B cell (primary cell): Measurements from ENCODE around the gene CDK18. TPM values are rescaled to one million over a fixed set of nuclear protein-coding genes. Genes with fewer than 3 reads are reported as not detected.
A peak's percentile ranks its signal among the peaks of the same experiment; 100 is the strongest.

Experiments
- ATAC-seq: fragments of 200-7000 bp; cut with Tn5 transposase; one replicate; pipeline ENCODE4 v1.10.0; 2021; ENCODE audit warnings: low read depth, mild to moderate bottlenecking, moderate number of reproducible peaks, moderate library complexity
- CTCF ChIA-PET: fragments of 350-600 bp; sonication (Branson Sonifier 250); formaldehyde crosslinking; loops from one replicate; lab custom pipeline; 2021; ENCODE audit warnings: antibody characterized with exemption, inconsistent platforms; lab: Charles Lee
- POLR2A ChIA-PET: fragments of 350-600 bp; sonication (Branson Sonifier 250); formaldehyde crosslinking; loops from one replicate; lab custom pipeline; 2021; ENCODE audit warnings: antibody characterized with exemption; lab: Charles Lee
- DNase-seq: peaks from one replicate; pipeline ENCODE4 v3.0.0; 2013
- H2AFZ ChIP-seq: 2 replicates; pipeline ENCODE4 v1.6.1; 2012; ENCODE audit warnings: mild to moderate bottlenecking, low read depth, low read length; ENCODE audit not compliant: insufficient read depth, poor library complexity, severe bottlenecking
- H3K27ac ChIP-seq, 2 donors: 1 replicate in 1 of 2; 2 replicates in 1 of 2; pipeline ENCODE4 v1.5.1; 2012 to 2013; ENCODE audit warnings: low read length in 2 of 2, mild to moderate bottlenecking in 2 of 2, moderate library complexity in 1 of 2
- H3K27me3 ChIP-seq, 4 experiments: fragments of 200-600 bp in 1 of 4; sonication (generic) in 1 of 4; replicated peaks in 1 of 4; 1 replicate in 2 of 4; 2 replicates in 2 of 4; pipeline versions ENCODE4 v1.6.1 to v1.7.0; 2013 to 2016; ENCODE audit warnings: low read length in 3 of 4, mild to moderate bottlenecking in 2 of 4, mixed read lengths in 1 of 4, moderate library complexity in 1 of 4; ENCODE audit not compliant: insufficient read depth in 4 of 4, control insufficient read depth in 3 of 4; ENCODE audit errors: control extremely low read depth in 1 of 4
- H3K36me3 ChIP-seq, 2 experiments: replicated peaks in 1 of 2; 1 replicate in 1 of 2; 2 replicates in 1 of 2; pipeline versions ENCODE4 v1.6.1 to v1.7.1; 2013; ENCODE audit warnings: low read length in 1 of 2; ENCODE audit not compliant: insufficient read depth in 2 of 2, control insufficient read depth in 1 of 2; ENCODE audit errors: control extremely low read depth in 1 of 2, extremely low read depth in 1 of 2
- H3K4me1 ChIP-seq, 2 donors: fragments of 200-600 bp in 1 of 2; sonication (generic) in 1 of 2; 1 replicate in 1 of 2; 2 replicates in 1 of 2; pipeline versions ENCODE4 v1.5.1 to v1.6.1; 2013 to 2017; ENCODE audit warnings: low read length in 2 of 2; ENCODE audit not compliant: control insufficient read depth in 2 of 2, insufficient read depth in 2 of 2
- H3K4me2 ChIP-seq: replicated peaks from 2 replicates; pipeline ENCODE3; 2012; ENCODE audit warnings: mild to moderate bottlenecking, low read depth, low read length; ENCODE audit not compliant: poor library complexity, severe bottlenecking
- H3K4me3 ChIP-seq, 5 experiments: fragments of 200-600 bp in 1 of 5; sonication (generic) in 1 of 5; 1 replicate in 3 of 5; 2 replicates in 2 of 5; pipeline versions ENCODE4 v1.5.1 to v1.7.0; 2011 to 2016; ENCODE audit warnings: low read length in 4 of 5, mild to moderate bottlenecking in 4 of 5, low read depth in 2 of 5, control low read depth in 1 of 5, moderate library complexity in 1 of 5; ENCODE audit not compliant: insufficient read depth in 1 of 5; ENCODE audit errors: control extremely low read depth in 1 of 5, extremely low read depth in 1 of 5
- H3K79me2 ChIP-seq: fragments of 200-600 bp; sonication (generic); one replicate; pipeline ENCODE4 v1.6.0; 2016; ENCODE audit warnings: low read length; ENCODE audit not compliant: control insufficient read depth, insufficient read depth
- H3K9ac ChIP-seq: fragments of 200-600 bp; sonication (generic); 2 replicates; pipeline ENCODE4 v1.6.1; 2017; ENCODE audit warnings: mild to moderate bottlenecking, low read length, moderate library complexity
- H3K9me3 ChIP-seq, 3 donors: one replicate each; pipeline versions ENCODE4 v1.6.1 to v1.7.1; 2013; ENCODE audit warnings: low read length in 2 of 3; ENCODE audit not compliant: control insufficient read depth in 2 of 3, insufficient read depth in 1 of 3; ENCODE audit errors: control extremely low read depth in 1 of 3
- H4K20me1 ChIP-seq: 2 replicates; pipeline ENCODE4 v1.6.0; 2012; ENCODE audit warnings: mild to moderate bottlenecking, low read length; ENCODE audit not compliant: insufficient read depth, control insufficient read depth, poor library complexity, severe bottlenecking
- H3K27ac Mint-ChIP-seq: one replicate; pipeline ENCODE4 v1.8.0; 2021; ENCODE audit warnings: mixed read lengths
- H3K27me3 Mint-ChIP-seq: one replicate; pipeline ENCODE4 v1.8.0; 2021; ENCODE audit warnings: mixed read lengths
- H3K4me1 Mint-ChIP-seq: one replicate; pipeline ENCODE4 v1.8.0; 2021; ENCODE audit warnings: mixed read lengths
- H3K4me3 Mint-ChIP-seq: one replicate; pipeline ENCODE4 v1.8.0; 2021; ENCODE audit warnings: mixed read lengths
- H3K9me3 Mint-ChIP-seq: one replicate; pipeline ENCODE4 v1.8.0; 2022; ENCODE audit warnings: mixed read lengths; ENCODE audit not compliant: insufficient read depth
- EZH2 ChIP-seq: IDR thresholded peaks from 2 replicates; pipeline ENCODE4 v1.6.1; 2012; ENCODE audit warnings: borderline replicate concordance, low read depth, mild to moderate bottlenecking, moderate library complexity, low read length; ENCODE audit not compliant: insufficient read depth, poor library complexity, severe bottlenecking
- WGBS: methylation state at CpG from one replicate; pipeline ENCODE4 v1.1.5; 2013; ENCODE audit warnings: missing lambda C conversion rate; ENCODE audit not compliant: insufficient coverage; 5-methylcytosine and 5-hydroxymethylcytosine counted together
- intact Hi-C: fragments of 100-400 bp; cut with micrococcal nuclease; formaldehyde crosslinking; loops from one replicate; pipeline ENCODE4 v1.10.0; 2022
- polyA plus RNA-seq: library from polyadenylated mRNA; depleted of rRNA; stranded (reverse); fragments of >200 nt; gene quantifications from 2 replicates; pipeline ENCODE4 v1.2.3, GENCODE V29; 2012
- total RNA-seq, 2 donors: library from RNA; stranded (reverse); fragments of 120-200 nt in 1 of 2; gene quantifications; 1 replicate in 1 of 2; 2 replicates in 1 of 2; pipeline versions ENCODE4 v1.2.3 to v1.2.4, GENCODE V29; 2013 to 2022
- TF ChIP-seq, protein P1 (sequence below): fragments of 200-600 bp; IDR thresholded peaks from one replicate; pipeline ENCODE4 v1.8.0; 2022; ENCODE audit warnings: antibody characterized with exemption, mild to moderate bottlenecking

Gene CDK18
- total and polyA plus RNA-seq, 2 donors (not counting 1 experiment from before 2014, with no cell fraction given): 3.8 to 4.7 TPM

DNA sequence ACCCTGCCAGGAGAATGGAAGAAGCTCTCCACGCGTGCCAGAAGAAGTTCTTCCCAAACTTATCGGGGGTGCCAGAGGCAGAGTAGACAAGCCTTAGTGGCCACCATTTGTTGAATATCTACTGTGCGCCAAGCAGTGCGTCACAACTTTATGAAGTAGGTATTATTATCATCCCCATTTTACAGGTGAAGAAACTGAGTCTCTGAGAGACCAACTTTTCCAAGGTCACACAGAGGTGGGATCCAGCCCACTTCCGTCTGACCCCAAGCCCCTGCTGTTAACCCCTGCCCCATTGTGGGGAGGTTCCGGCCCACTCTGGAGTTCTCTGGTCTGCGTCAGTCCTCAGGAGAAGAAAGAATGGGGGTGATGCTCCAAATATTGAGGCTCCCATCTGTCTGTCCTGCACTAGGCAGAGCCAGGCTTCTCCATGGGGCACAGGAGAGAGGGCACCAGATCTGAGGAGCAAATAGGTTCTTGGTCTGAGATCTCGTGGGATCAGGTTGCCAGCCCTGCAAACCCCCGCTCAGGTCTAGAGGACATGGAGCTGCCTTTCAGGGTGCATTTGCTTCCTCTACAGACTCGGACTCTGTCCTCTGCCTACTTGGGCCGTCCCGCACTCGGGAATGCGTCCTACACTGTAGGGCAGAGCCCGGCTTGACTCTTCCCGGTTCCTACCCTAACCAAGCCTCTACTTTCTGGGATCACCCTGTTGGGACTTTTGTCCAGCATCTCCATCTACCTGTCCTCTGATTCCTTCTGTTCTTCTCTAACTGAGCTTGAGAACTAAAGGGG lies 2.1 kb downstream of the CDK18 start:
- POLR2A ChIA-PET: no interaction called here
- no peak for ATAC-seq

More for the DNA sequence above, 2.1 kb downstream of the CDK18 start:
- TF ChIP-seq, protein P1, sequence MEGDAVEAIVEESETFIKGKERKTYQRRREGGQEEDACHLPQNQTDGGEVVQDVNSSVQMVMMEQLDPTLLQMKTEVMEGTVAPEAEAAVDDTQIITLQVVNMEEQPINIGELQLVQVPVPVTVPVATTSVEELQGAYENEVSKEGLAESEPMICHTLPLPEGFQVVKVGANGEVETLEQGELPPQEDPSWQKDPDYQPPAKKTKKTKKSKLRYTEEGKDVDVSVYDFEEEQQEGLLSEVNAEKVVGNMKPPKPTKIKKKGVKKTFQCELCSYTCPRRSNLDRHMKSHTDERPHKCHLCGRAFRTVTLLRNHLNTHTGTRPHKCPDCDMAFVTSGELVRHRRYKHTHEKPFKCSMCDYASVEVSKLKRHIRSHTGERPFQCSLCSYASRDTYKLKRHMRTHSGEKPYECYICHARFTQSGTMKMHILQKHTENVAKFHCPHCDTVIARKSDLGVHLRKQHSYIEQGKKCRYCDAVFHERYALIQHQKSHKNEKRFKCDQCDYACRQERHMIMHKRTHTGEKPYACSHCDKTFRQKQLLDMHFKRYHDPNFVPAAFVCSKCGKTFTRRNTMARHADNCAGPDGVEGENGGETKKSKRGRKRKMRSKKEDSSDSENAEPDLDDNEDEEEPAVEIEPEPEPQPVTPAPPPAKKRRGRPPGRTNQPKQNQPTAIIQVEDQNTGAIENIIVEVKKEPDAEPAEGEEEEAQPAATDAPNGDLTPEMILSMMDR: no peak
- no peak for TF ChIP-seq EZH2
- peak overlapping the region; percentile 41 for H3K4me3 Mint-ChIP-seq
- Histone ChIP-seq H3K27me3 (peaks cover 0 to 10% (median 2%) of the 10 kb centered on the region in 4 experiments), H3K4me3 (no peak overlapping the region), H3K9me3 (no peaks in the 10 kb centered on the region), H3K36me3 (no peaks in the 10 kb centered on the region), H3K4me2 (no peak overlapping the region), H3K79me2 (no peaks in the 10 kb centered on the region), H3K4me1 (peaks cover 8 to 12% of the 10 kb centered on the region in 2 donors), H3K9ac (no peak overlapping the region), H2AFZ (no peak overlapping the region), H4K20me1 (no peaks in the 10 kb centered on the region), H3K27ac (no peak overlapping the region)
- 92% methylated on average over 15 of the region's 17 CpGs for WGBS
- intact Hi-C loops: no loop called here
- CTCF ChIA-PET: interaction anchor here (0.7 to 2.2 kb wide), 3 partner anchors 14 to 246 kb away, joined by 3 to 9 read pairs (median 4); no protein-coding TSS in a partner anchor
- H3K27ac Mint-ChIP-seq: no peak overlapping the region
- peaks cover 3% of the 10 kb centered on the region for H3K27me3 Mint-ChIP-seq
- no peaks in the 10 kb centered on the region for H3K9me3 Mint-ChIP-seq
- H3K4me1 Mint-ChIP-seq: peaks cover 13% of the 10 kb centered on the region
- no peak for DNase-seq
